Naive thymus-derived CD8-positive, alpha-beta T cell (primary cell): ENCODE results near the gene CFAP119. TPM values are rescaled to one million over a fixed set of nuclear protein-coding genes. Genes with fewer than 3 reads are reported as not detected.

Source experiments
- ATAC-seq, 2 donors: fragments of 150-1000 bp; cut with Tn5 transposase in 1 of 2; sonication (Bioruptor Pico), chemical (Tn5 transposase) in 1 of 2; 1 replicate in 1 of 2; 2 replicates in 1 of 2; pipeline ENCODE4 v1.10.0; 2021; ENCODE audit warnings: mild to moderate bottlenecking in 2 of 2, moderate library complexity in 2 of 2
- POLR2A ChIA-PET: fragments of 350-600 bp; sonication (Branson Sonifier 250); formaldehyde crosslinking; loops from one replicate; lab custom pipeline; 2021; ENCODE audit warnings: antibody characterized with exemption; lab: Charles Lee
- DNase-seq, 10 donors: peaks; one replicate each; pipeline versions ENCODE4 v3.0.0 to v3.0.0-alpha.2; 2020 to 2022
- H3K27ac Mint-ChIP-seq, 10 donors: one replicate each; pipeline ENCODE4 v1.8.0; 2020 to 2022; ENCODE audit warnings: mild to moderate bottlenecking in 10 of 10, mixed read lengths in 10 of 10, moderate library complexity in 4 of 10, inconsistent platforms in 1 of 10
- H3K27me3 Mint-ChIP-seq, 5 donors: one replicate each; pipeline ENCODE4 v1.8.0; 2021 to 2022; ENCODE audit warnings: mixed read lengths in 5 of 5
- H3K36me3 Mint-ChIP-seq, 3 donors: one replicate each; pipeline ENCODE4 v1.8.0; 2020 to 2022; ENCODE audit warnings: mixed read lengths in 3 of 3, mild to moderate bottlenecking in 2 of 3, inconsistent platforms in 1 of 3
- H3K4me1 Mint-ChIP-seq, 4 donors: one replicate each; pipeline ENCODE4 v1.8.0; 2021 to 2022; ENCODE audit warnings: mixed read lengths in 4 of 4
- H3K4me3 Mint-ChIP-seq, 10 donors: one replicate each; pipeline ENCODE4 v1.8.0; 2020 to 2022; ENCODE audit warnings: mild to moderate bottlenecking in 10 of 10, mixed read lengths in 10 of 10, moderate library complexity in 6 of 10, inconsistent platforms in 1 of 10
- H3K9me3 Mint-ChIP-seq, 9 donors: one replicate each; pipeline ENCODE4 v1.8.0; 2020 to 2022; ENCODE audit warnings: mixed read lengths in 9 of 9, mild to moderate bottlenecking in 3 of 9, inconsistent platforms in 1 of 9, moderate library complexity in 1 of 9
- polyA plus RNA-seq, 3 donors: library from polyadenylated mRNA; unstranded; fragments of 300-500 nt; fragmentation: Illumina TruSeq; gene quantifications; one replicate each; pipeline ENCODE4 v1.2.3, GENCODE V29; 2021
- total RNA-seq, 8 experiments: library from RNA in 2 of 8; stranded (reverse) in 2 of 8; gene quantifications; one replicate each; pipeline ENCODE4 v1.2.3 and lab custom pipeline; 2021 to 2026

CFAP119 gene
- total and polyA plus RNA-seq, 5 experiments from 2014 or later: 0.11 to 4.1 (median 0.38) TPM

- no peak for ATAC-seq
- no peaks in the 10 kb centered on the region for H3K27me3 Mint-ChIP-seq
- peaks cover 8 to 26% (median 14%) of the 10 kb centered on the region in 4 donors for H3K4me1 Mint-ChIP-seq
- no peak overlapping the region for H3K4me3 Mint-ChIP-seq
- H3K9me3 Mint-ChIP-seq: no peaks in the 10 kb centered on the region
- POLR2A ChIA-PET: interaction anchor here (0.8 kb wide), 1 partner anchor 9 kb away, joined by 4 read pairs; the partner anchor contains the start of gene PHKG2
- H3K36me3 Mint-ChIP-seq: peaks cover 0 to 29% (median 5%) of the 10 kb centered on the region in 3 donors
- H3K27ac Mint-ChIP-seq: no peak overlapping the region
- DNase-seq: no peak
Measured at GRCh38 chr16:30757316-30757715, 4.5 kb downstream of the CFAP119 start.

- H3K4me3 Mint-ChIP-seq: no peak overlapping the region
- POLR2A ChIA-PET: interaction anchor here (0.8 kb wide), 1 partner anchor 9 kb away, joined by 4 read pairs; the partner anchor contains the start of gene PHKG2
Measured at GRCh38 chr16:30756781-30757100, 5.1 kb downstream of the CFAP119 start.

GRCh38 chr16:30755955-30756780 lies 5.7 kb downstream of the CFAP119 start:
- H3K36me3 Mint-ChIP-seq: peaks cover 0 to 39% (median 5%) of the 10 kb centered on the region in 3 donors
- ATAC-seq (no peak), DNase-seq (peak in 1 of 10 donors; percentile 57)
- POLR2A ChIA-PET: no interaction called here
- H3K9me3 Mint-ChIP-seq: no peaks in the 10 kb centered on the region
- H3K27ac Mint-ChIP-seq: peak overlapping the region in 1 of 10 donors; percentile 22
- H3K27me3 Mint-ChIP-seq: no peaks in the 10 kb centered on the region
- peaks cover 5 to 19% (median 13%) of the 10 kb centered on the region in 4 donors for H3K4me1 Mint-ChIP-seq
- H3K4me3 Mint-ChIP-seq: no peak overlapping the region

More at GRCh38 chr16:30756781-30757100, 5.1 kb downstream of the CFAP119 start:
- Mint-ChIP-seq H3K27me3 (no peaks in the 10 kb centered on the region), H3K27ac (no peak overlapping the region), H3K9me3 (no peaks in the 10 kb centered on the region), H3K4me1 (peaks cover 6 to 21% (median 11%) of the 10 kb centered on the region in 4 donors), H3K36me3 (peaks cover 0 to 33% (median 5%) of the 10 kb centered on the region in 3 donors)
- ATAC-seq (no peak), DNase-seq (no peak)

- Mint-ChIP-seq H3K4me3 (no peak overlapping the region), H3K27me3 (no peaks in the 10 kb centered on the region), H3K36me3 (peaks cover 0 to 46% (median 5%) of the 10 kb centered on the region in 3 donors), H3K9me3 (no peaks in the 10 kb centered on the region), H3K4me1 (peaks cover 10 to 26% (median 14%) of the 10 kb centered on the region in 4 donors), H3K27ac (no peak overlapping the region)
- POLR2A ChIA-PET: no interaction called here
- DNase-seq: no peak
- no peak for ATAC-seq
Measured at GRCh38 chr16:30753596-30753995, 8.3 kb downstream of the CFAP119 start.

GRCh38 chr16:30750876-30751465 lies 10.9 kb downstream of the CFAP119 start:
- peaks cover 0 to 45% (median 2%) of the 10 kb centered on the region in 3 donors for H3K36me3 Mint-ChIP-seq
- peak overlapping the region in 2 of 10 donors; percentile 9 to 14 for H3K27ac Mint-ChIP-seq
- peak overlapping the region in 5 of 10 donors; percentile 11 to 61 (median 30) for H3K4me3 Mint-ChIP-seq
- no peaks in the 10 kb centered on the region for H3K9me3 Mint-ChIP-seq
- H3K27me3 Mint-ChIP-seq: no peaks in the 10 kb centered on the region
- H3K4me1 Mint-ChIP-seq: peaks cover 16 to 36% (median 26%) of the 10 kb centered on the region in 4 donors
- ATAC-seq (no peak), DNase-seq (no peak)
- POLR2A ChIA-PET: no interaction called here

GRCh38 chr16:30750201-30750600 lies 11.7 kb downstream of the CFAP119 start:
- H3K4me3 Mint-ChIP-seq: peak overlapping the region; percentile 11 to 93 (median 75)
- H3K27ac Mint-ChIP-seq: peak overlapping the region in 3 of 10 donors; percentile 52 to 90 (median 57)
- H3K4me1 Mint-ChIP-seq: peaks cover 17 to 36% (median 26%) of the 10 kb centered on the region in 4 donors
- ATAC-seq (no peak), DNase-seq (no peak)
- POLR2A ChIA-PET: no interaction called here
- H3K36me3 Mint-ChIP-seq: peaks cover 0 to 40% (median 2%) of the 10 kb centered on the region in 3 donors
- H3K9me3 Mint-ChIP-seq: no peaks in the 10 kb centered on the region
- H3K27me3 Mint-ChIP-seq: no peaks in the 10 kb centered on the region

GRCh38 chr16:30748634-30749445 lies 13.0 kb downstream of the CFAP119 start:
- H3K36me3 Mint-ChIP-seq: peaks cover 0 to 38% (median 2%) of the 10 kb centered on the region in 3 donors
- H3K27ac Mint-ChIP-seq: peak overlapping the region in 9 of 10 donors; percentile 79 to 94 (median 90)
- no peaks in the 10 kb centered on the region for H3K9me3 Mint-ChIP-seq
- peak overlapping the region; percentile 84 to 95 (median 91) for H3K4me3 Mint-ChIP-seq
- peaks cover 18 to 36% (median 27%) of the 10 kb centered on the region in 4 donors for H3K4me1 Mint-ChIP-seq
- POLR2A ChIA-PET: interaction anchor here (0.6 to 1.7 kb wide), 18 partner anchors 8 to 372 kb away, joined by 3 to 11 read pairs (median 6); partner anchors contain the start of genes PRR14, RNF40 and SRCAP
- H3K27me3 Mint-ChIP-seq: no peaks in the 10 kb centered on the region
- ATAC-seq: peak; percentile 5 to 10
- DNase-seq: peak in 2 of 10 donors; percentile 10 to 26

GRCh38 chr16:30747799-30748633 lies 13.8 kb downstream of the CFAP119 start, which contains the start of gene PHKG2:
Gene PHKG2, plus strand, starts transcription at chr16:30748425. Its CDS starts 396 bp downstream, at chr16:30748821.
- peak; percentile 97 for ATAC-seq
- Mint-ChIP-seq H3K36me3 (peaks cover 0 to 36% (median 2%) of the 10 kb centered on the region in 3 donors), H3K27ac (peak within 1 kb of the TSS; percentile 81 to 94 (median 91)), H3K9me3 (no peaks in the 10 kb centered on the region), H3K27me3 (no peaks in the 10 kb centered on the region), H3K4me1 (peaks cover 20 to 36% (median 27%) of the 10 kb centered on the region in 4 donors), H3K4me3 (peak within 1 kb of the TSS; percentile 84 to 95 (median 91))
- DNase-seq: peak; percentile 89 to 97 (median 94)
- POLR2A ChIA-PET: interaction anchor here (0.6 to 2.1 kb wide), 29 partner anchors 9 to 1098 kb away, joined by 3 to 11 read pairs (median 4); partner anchors contain the start of genes PRR14 and SRCAP

GRCh38 chr16:30747331-30747730 lies 14.5 kb downstream of the CFAP119 start:
- DNase-seq (no peak), ATAC-seq (no peak)
- Mint-ChIP-seq H3K36me3 (peaks cover 0 to 41% (median under 1%) of the 10 kb centered on the region in 3 donors), H3K27ac (peak overlapping the region; percentile 81 to 94 (median 91)), H3K9me3 (no peaks in the 10 kb centered on the region), H3K27me3 (no peaks in the 10 kb centered on the region), H3K4me1 (peaks cover 20 to 36% (median 27%) of the 10 kb centered on the region in 4 donors), H3K4me3 (peak overlapping the region; percentile 82 to 95 (median 91))
- POLR2A ChIA-PET: interaction anchor here (0.7 to 2.1 kb wide), 24 partner anchors 9 to 1081 kb away, joined by 3 to 11 read pairs (median 4); partner anchors contain the start of genes PRR14 and SRCAP

- no peak for DNase-seq
- H3K9me3 Mint-ChIP-seq: no peaks in the 10 kb centered on the region
- H3K27ac Mint-ChIP-seq: peak overlapping the region in 6 of 10 donors; percentile 81 to 94 (median 88)
- no peaks in the 10 kb centered on the region for H3K27me3 Mint-ChIP-seq
- peaks cover 0 to 43% (median 0%) of the 10 kb centered on the region in 3 donors for H3K36me3 Mint-ChIP-seq
- H3K4me1 Mint-ChIP-seq: peaks cover 20 to 42% (median 29%) of the 10 kb centered on the region in 4 donors
- POLR2A ChIA-PET: interaction anchor here (1.1 to 2.1 kb wide), 4 partner anchors 38 to 198 kb away, joined by 3 to 8 read pairs (median 4); partner anchors contain the start of gene PRR14
- ATAC-seq: no peak
- no peak overlapping the region for H3K4me3 Mint-ChIP-seq
Measured at GRCh38 chr16:30746638-30747175, 15.2 kb downstream of the CFAP119 start.

- no peaks in the 10 kb centered on the region for H3K27me3 Mint-ChIP-seq
- peaks cover 25 to 44% (median 33%) of the 10 kb centered on the region in 4 donors for H3K4me1 Mint-ChIP-seq
- peak overlapping the region in 5 of 10 donors; percentile 36 to 85 (median 76) for H3K27ac Mint-ChIP-seq
- ATAC-seq (no peak), DNase-seq (no peak)
- POLR2A ChIA-PET: no interaction called here
- H3K9me3 Mint-ChIP-seq: no peaks in the 10 kb centered on the region
- peaks cover 0 to 32% (median 0%) of the 10 kb centered on the region in 3 donors for H3K36me3 Mint-ChIP-seq
- peak overlapping the region in 1 of 10 donors; percentile 5 for H3K4me3 Mint-ChIP-seq
Measured at GRCh38 chr16:30745082-30745481, 16.8 kb downstream of the CFAP119 start.
